ENCODE measurements around the gene EP400. TPM values are rescaled to one million over a fixed set of nuclear protein-coding genes. Genes with fewer than 3 reads are reported as not detected.

Gene EP400
- total and polyA plus RNA-seq, 9 donors = 19.6 to 60.7 (median 44.0) TPM

DNA sequence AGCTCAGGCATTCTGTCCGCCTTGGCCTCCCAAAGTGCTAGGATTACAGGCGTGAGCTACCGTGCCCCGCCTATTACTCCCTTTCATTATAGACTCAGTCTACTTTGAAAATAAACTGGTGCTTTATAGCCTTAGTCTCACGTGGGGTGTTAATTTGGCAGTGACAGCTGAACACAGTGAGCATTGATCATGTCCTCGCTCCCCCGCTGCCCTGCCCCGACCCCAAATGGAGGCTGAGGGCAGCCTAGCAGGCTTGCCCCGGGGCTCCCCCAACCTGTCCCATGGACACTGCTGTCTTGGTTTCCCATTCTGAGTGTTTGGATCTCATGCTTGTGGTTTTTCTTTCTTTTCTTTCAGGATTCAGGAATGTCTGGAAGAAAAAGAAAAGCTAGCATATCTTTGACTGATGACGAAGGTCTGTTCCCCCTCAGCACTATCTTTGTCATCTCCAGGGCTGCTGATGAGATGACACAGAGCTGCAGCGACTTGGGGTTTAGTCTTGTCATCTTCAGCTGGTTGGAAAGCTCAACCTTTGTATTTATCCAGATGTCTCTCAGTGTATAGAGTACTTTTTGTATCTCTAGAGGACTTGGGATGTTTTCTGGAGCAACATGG, 42.2 kb downstream of the EP400 start:
- Histone ChIP-seq H3K27me3 (no peaks in the 10 kb centered on the region), H3K4me1 (ENCODE audit: insufficient read depth) (peaks cover 8% of the 10 kb centered on the region), H3K4me3 (no peak overlapping the region), H3K36me3 (no peaks in the 10 kb centered on the region), H3K9me3 (no peaks in the 10 kb centered on the region), H3K27ac (no peak overlapping the region)
- TF ChIP-seq, protein P1, sequence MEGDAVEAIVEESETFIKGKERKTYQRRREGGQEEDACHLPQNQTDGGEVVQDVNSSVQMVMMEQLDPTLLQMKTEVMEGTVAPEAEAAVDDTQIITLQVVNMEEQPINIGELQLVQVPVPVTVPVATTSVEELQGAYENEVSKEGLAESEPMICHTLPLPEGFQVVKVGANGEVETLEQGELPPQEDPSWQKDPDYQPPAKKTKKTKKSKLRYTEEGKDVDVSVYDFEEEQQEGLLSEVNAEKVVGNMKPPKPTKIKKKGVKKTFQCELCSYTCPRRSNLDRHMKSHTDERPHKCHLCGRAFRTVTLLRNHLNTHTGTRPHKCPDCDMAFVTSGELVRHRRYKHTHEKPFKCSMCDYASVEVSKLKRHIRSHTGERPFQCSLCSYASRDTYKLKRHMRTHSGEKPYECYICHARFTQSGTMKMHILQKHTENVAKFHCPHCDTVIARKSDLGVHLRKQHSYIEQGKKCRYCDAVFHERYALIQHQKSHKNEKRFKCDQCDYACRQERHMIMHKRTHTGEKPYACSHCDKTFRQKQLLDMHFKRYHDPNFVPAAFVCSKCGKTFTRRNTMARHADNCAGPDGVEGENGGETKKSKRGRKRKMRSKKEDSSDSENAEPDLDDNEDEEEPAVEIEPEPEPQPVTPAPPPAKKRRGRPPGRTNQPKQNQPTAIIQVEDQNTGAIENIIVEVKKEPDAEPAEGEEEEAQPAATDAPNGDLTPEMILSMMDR (IDR thresholded peaks at IDR 0.05) = no peak
- TF ChIP-seq EP300 (IDR thresholded peaks at IDR 0.05) = no peak
- no peak for TF ChIP-seq POLR2A (IDR thresholded peaks at IDR 0.05)
- intact Hi-C loops (cut with DNase I) = no loop called here
- 82 to 87% (median 87%) methylated on average over 11 of the region's 11 CpGs for WGBS, 3 donors
- DNase-seq = no peak

DNA sequence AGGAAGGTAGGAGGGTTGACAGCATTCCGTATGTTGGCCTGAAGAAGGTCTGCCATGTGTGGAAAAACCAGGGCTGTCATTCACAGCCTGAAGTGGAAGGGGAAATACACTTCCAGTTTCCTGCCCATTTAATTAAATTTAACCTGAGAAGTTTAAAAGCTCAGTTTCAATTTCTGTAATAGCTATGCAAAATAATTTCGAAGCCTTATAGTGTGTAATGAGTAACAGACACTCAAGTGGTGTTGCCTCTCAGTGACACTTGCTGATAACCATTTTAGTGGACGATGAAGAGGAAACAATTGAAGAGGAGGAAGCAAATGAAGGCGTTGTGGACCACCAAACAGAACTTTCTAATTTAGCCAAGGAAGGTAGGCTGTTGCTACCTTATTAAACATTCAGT, 44.8 kb downstream of the EP400 start:
- 91 to 95% (median 91%) methylated on average over 4 of the region's 4 CpGs for WGBS, 3 donors
- intact Hi-C loops (cut with DNase I) = no loop called here
- no peaks in the 10 kb centered on the region for H3K36me3 ChIP-seq

DNA sequence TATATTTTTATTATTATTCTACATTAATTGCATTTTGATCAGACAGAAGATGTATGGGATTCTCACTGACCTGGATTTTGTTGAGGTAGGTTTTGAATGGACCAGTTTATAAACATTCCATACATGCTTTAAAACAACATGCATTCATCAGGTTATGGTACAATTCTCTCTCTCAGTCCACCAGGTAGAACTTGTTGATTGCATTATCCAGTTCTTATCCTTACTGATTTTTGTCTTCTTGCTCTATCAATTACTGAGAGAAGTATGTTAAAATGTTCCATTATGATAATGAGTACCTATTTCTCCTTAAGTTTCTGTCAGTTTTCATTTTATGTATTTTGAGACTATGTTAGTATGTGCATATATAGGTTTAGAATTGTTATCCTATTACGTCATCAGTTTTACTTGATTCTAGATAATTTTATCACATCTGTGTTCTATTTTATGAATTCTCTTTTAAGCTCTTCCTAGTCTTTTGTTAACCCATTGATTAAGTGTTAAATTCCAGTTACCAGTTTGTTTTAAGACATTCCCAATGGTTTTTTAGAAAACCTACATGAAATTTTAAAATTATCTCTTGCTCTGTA, 50.6 kb downstream of the EP400 start:
- DNase-seq = no peak
- no peak overlapping the region for H3K27ac ChIP-seq
- no peak for TF ChIP-seq EP300 (IDR thresholded peaks at IDR 0.05)
- no peak for TF ChIP-seq POLR2A (IDR thresholded peaks at IDR 0.05)
- TF ChIP-seq, protein P1 (IDR thresholded peaks at IDR 0.05) = no peak
- H3K4me1 ChIP-seq (ENCODE audit: insufficient read depth) = no peaks in the 10 kb centered on the region
- no peak overlapping the region for H3K4me3 ChIP-seq
- no peaks in the 10 kb centered on the region for H3K9me3 ChIP-seq
- H3K27me3 ChIP-seq = no peaks in the 10 kb centered on the region
- WGBS, 3 donors = 88 to 96% (median 92%) methylated on average over 1 of the region's 1 CpG
- no peaks in the 10 kb centered on the region for H3K36me3 ChIP-seq
- intact Hi-C loops (cut with DNase I) = loop anchor here in 2 of 4 donors (10.0 kb wide), 2 partner anchors 396 to 896 kb away; no protein-coding TSS in a partner anchor

More for the DNA sequence above, 44.8 kb downstream of the EP400 start:
- DNase-seq = no peak
- Histone ChIP-seq H3K27ac (no peak overlapping the region), H3K27me3 (no peaks in the 10 kb centered on the region), H3K9me3 (no peaks in the 10 kb centered on the region), H3K4me1 (ENCODE audit: insufficient read depth) (no peaks in the 10 kb centered on the region), H3K4me3 (no peak overlapping the region)
- TF ChIP-seq EP300 (IDR thresholded peaks at IDR 0.05) (no peak), POLR2A (IDR thresholded peaks at IDR 0.05) (no peak)
- TF ChIP-seq, protein P1 (IDR thresholded peaks at IDR 0.05) = no peak

DNA sequence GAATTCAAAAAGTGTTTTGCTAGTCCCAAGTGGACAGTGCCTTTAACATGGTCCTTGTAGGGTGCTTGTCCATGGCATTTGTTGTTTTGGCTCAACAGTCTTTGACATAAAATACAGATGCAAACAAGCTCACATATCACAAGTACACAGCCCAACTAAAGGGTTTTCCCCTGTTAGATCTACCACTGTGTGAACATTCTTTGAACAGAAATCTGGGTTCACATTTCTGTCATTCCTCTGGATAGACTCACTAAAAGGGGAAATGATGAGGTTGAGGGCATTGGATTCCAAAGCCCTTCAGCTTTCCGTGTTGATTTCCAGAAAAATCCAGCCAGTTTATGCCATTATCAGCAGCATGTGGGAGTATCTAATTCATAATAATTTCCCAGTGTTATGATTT, 54.1 kb downstream of the EP400 start:
- no peaks in the 10 kb centered on the region for H3K27me3 ChIP-seq
- TF ChIP-seq POLR2A (IDR thresholded peaks at IDR 0.05) (no peak), EP300 (IDR thresholded peaks at IDR 0.05) (no peak)
- TF ChIP-seq, protein P1 (IDR thresholded peaks at IDR 0.05) = no peak
- no peak overlapping the region for H3K4me3 ChIP-seq
- no peaks in the 10 kb centered on the region for H3K9me3 ChIP-seq
- DNase-seq = no peak
- no peaks in the 10 kb centered on the region for H3K4me1 ChIP-seq (ENCODE audit: insufficient read depth)
- H3K27ac ChIP-seq = no peak overlapping the region
- no peaks in the 10 kb centered on the region for H3K36me3 ChIP-seq
- intact Hi-C loops (cut with DNase I) = loop anchor here in 2 of 4 donors (10.0 kb wide), 2 partner anchors 399 to 899 kb away; no protein-coding TSS in a partner anchor
- WGBS, 3 donors = 8 to 27% (median 12%) methylated on average over 1 of the region's 1 CpG
